HG03432 (cell line): ENCODE data around the gene CD300LD.
"Not testable (repeated sequence)": the region's sequence is repeated elsewhere in the genome, so short reads cannot be mapped to it uniquely, and the experiment has no call there.

Experiments
- ATAC-seq: cut with Tn5 transposase; IDR thresholded peaks from one replicate; pipeline ENCODE4 v1.9.1; 2021; ENCODE audit warnings: mild to moderate bottlenecking, moderate library complexity; ENCODE audit not compliant: unreplicated experiment

Gene CD300LD

DNA sequence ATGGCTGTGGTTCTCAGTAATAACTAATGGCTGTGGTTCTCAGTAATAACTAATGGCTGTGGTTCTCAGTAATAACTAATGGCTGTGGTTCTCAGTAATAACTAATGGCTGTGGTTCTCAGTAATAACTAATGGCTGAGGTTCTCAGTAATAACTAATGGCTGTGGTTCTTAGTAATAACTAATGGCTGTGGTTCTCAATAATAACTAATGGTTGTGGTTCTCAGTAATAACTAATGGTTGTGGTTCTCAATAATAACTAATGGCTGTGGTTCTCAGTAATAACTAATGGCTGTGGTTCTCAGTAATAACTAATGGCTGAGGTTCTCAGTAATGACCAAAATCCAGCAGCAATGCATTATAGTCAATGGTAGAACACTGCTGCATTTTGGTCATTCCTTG lies 18.4 kb downstream of the CD300LD start:
- ATAC-seq, result not testable (repeated sequence)

DNA sequence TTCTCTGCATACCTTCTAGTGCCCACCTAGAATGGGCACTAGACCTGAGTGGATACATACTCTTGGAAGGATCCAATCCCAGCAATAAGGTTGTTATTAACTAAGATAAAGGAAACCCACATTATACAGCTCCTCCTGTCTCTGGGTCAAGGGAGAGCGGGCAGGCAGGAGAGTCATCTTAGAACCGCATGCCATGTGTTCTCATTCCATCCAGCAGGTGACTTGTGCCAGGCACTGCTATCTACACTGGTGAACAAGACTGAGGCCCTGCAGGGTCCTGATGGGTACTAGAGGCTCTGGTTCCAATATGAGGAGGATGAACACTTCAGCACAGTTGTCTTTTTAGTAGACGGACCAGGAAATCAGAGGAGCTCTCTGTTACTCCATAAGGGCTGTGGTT lies 18.9 kb downstream of the CD300LD start:
- no peak for ATAC-seq

DNA sequence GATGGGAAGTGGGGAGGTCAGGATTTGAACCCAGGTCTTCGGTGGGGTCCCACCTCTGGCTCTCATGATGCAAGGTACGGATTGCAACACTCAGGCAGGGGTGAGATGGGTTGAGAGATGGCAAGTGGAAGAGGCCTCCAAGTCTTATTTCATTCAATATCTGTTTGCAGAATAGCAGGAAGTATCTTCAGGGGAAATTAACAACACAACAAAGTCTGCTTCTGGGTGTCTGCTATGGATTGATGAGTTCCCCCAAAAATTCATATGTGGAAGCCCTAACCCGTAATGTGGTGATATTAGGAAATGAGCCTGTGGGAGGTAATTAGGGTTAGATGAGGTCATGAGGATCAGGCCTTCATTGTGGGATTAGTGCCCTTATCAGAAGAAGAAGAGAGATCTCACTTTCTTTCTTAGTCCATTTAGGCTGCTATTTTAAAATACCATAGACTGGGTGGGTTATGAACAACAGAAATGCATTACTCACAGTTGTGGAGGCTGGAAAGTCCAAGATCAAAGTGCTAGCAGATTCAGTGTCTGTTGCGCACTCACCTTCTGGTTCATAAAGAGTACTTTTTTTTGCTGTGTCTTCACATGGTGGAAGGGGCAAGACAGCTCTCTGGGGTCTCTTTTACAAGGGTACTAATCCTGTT lies 20.3 kb downstream of the CD300LD start:
- no peak for ATAC-seq

DNA sequence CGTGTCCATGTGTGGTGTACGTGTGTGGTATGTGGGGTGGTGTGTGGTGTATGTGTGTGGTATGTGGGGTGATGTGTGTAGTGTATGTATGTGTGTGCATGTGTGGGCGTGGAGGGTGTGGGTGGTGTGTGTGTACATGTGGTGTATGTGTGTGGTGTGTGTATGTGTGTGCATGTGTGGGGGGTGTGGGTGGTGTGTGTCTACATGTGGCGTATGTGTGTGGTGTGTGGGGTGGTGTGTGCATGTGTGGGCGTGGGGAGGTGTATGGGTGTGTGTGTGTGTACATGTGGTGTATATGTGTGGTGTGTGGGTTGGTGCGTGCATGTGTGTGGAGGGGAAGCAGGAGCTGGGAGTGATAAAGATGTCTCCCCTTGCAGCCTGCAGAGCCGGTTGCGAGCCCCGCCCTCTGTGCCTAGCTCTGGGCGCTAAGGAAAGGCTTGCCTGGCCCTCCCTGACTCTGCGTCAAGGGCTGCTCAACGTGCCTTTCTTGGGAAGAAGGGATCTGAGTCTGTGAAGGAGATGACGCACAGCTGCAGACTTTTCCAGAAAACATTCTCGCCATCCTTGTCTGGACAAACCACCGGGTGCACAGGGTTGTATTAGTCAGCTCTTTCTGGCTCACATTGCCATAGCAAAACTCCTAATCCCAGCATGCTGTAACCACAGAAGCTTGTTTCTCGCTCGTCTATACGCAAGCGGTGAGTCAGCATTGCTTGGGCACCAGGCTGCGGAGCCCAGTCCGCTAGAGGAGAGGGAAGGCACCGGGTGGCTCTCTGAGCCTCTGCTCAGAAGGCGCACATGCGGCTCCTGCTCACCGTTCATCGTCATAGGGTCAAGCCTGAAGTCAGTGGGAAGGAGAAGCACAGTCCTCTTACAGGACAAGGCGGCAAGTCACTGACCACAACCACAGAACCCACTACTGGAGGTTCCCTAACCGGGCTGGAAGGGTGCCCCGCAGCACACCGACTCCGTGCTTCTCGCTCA lies 22.8 kb downstream of the CD300LD start:
- ATAC-seq, result no peak

DNA sequence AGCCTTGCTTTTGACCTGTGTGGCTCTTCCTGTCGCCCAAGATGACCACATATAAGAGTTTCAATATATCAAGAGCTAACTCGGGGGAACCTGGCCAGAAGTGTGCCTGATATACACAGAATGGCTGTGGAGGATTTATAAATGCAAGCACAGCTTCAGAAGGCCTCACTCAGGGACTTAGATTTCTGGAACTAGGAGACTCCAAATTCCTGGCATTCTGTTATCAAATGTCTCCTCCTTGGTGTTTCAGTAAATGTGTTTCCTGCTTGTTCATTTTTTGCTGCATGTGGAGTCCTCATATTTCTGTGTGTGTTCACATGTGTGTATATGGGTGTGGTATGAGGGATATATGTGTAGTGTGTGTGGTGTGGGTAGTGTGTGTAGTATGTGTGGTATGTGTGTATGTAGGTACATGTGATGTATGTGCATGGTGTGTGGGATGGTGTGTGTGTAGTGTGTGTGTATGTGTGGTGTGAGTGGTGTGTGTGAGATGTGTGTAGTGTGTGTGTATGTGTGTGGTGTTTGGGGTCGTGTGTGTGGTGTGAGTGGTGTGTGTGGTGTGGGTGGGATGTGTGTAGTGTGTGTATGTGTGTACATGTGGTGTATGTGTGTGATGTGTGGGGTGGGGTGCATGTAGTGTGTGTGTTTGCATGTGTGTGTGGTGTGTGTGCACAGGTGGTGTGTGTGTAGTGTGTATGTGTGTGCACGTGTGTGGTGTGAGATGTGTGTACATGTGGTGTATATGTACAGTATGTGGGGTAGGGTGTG lies 23.8 kb downstream of the CD300LD start:
- ATAC-seq, result no peak

DNA sequence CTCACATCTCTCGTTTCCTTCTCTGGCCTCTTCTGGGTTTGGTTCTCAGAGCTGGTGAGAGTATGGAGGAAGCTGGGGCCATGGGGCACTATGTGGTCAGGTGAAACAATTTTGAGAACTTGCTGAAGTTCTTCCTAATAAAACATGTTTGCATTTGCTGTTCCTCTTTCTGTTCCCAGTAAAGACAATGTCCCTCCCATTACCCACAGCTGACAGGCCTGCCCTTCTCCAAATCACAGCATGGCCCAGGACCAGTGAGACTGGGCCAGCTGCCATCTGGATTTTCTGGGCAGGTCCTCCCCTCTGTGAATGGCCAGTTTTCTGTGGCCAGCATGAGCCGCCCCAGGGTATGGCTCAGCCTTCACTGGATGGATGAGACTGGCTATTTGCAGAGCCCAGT lies 24.7 kb downstream of the CD300LD start, which contains the start of gene CD300H:
Gene CD300H (minus strand): TSS at position 113 of the 400 bp plus-strand sequence.
- no peak for ATAC-seq

DNA sequence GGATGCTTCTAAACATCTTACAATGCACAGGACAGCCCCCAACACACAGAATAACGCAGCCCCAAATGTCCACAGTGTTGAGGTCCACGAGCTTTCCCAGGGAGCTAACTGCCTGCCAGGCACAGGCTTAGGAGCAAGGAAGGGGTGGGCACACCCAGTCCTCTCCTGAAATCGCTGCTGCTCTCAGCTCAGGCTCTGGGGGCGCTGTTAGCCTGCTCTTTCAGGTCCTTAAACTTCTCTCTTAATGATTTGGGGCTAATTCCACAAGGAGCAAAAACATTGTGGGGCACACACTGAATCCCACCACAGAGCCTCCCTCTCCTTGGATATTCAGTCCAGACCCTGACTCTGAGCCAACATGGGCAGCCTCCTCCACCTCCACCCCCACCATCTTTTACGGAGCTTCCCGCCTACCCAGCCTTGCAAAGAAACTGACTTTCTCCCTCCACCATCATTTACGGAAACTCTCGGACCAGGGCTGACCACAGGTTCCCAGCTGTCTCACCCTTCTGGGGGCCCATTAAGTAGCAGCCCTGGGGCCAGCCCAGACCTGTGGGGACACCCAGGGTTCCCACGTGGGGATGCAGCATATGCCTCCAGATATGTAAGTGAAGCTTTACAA lies 25.8 kb downstream of the CD300LD start:
- ATAC-seq, result no peak

DNA sequence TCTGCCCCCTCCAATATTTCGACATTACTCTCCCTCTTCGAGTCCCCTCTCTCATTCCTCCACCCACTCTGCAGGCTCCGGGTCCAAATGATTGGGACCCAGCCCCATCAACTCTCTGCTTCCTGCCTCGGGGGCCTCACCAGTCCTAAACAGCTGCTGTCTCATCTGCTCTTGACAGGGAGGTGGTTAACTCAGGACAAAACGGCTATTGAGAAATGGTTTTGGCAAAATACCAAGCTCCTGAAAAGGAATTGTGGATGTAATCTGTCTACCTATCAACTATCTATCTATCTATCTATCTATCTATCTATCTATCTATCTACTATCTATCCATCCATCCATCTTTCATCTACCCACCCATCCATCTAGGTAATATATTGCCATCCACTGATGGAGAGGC lies 27.0 kb downstream of the CD300LD start:
- no peak for ATAC-seq

DNA sequence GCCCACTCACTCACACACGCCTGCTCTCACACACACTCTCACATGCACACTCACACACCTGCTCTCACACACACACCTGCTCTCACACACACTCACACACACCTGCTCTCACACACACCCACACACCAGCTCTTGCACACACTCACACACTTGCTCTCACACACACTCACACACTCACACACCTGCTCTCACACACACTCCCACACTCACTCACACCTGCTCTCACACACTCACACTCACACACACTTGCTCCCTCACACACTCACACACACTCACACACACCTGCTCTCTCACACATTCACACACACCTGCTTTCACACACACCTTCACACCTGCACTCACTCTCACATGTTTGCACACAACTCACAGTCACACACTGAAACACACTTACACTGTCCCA lies 28.7 kb downstream of the CD300LD start:
- no peak for ATAC-seq

DNA sequence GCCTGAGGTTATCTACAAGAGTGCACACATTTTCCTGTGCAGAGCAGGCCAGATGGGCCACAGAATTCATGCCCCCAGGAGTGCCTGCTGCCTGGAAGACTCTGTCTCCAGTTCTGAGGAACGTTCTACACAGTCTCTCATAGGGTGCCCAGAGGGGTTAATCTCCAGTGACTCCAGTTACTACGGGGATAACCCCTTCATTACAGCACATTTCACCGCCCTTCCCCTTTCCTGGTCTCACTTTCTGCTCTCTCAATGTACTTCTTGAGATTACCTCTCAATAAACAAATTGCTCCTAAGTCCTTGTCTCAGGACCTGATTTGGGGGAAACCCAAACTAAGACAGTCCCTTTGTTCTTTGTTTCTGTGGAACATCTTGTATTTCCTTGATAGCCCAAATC lies 30.5 kb downstream of the CD300LD start:
- ATAC-seq, result no peak

DNA sequence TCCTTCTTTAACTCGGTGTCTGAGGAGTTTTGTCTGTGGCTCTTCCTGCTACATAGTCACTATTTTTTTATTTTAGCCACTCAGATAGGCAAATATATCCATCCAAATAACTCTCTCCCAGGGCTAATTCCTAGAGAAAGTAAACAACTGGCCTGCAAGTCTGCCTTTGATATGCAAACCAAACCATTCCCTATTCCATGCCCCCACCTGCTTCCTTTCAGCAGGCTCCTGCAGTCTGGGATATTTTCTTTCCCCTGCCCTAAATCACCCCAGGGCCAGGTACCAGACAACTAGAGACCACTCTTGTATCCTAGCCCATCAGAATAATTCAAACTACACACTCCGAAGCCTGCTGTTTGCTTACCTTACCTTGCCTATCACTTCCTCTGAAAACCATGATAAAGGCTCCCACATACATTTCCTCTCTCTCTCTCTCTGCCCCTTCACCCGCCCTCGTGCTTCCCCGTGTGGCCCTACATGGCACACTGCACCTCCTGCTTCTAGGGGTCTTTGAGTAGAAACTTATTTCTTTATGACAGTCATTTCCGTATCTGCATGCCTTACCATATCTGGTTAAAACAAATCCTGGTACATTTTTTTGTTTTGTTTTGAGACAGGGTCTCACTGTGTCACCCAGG lies 33.1 kb downstream of the CD300LD start:
- ATAC-seq, result no peak

DNA sequence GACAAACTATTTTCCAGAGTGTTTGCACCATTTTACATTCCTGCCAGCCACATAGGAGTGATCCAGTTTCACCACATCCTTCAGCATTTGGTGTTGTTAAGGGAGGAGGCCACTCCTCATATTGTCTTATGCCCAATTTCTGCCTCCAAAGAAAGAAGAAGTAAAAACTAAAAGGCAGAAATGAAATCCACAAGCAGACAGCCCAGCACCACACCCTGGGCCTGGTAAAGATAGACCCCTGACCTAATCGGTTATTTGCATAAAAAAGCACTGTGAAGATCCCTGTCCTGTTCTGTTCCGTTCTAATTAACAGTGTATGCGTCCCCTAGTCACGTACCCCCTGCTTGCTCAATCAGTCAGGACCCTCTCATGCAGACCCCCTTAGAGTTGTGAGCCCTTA lies 33.7 kb downstream of the CD300LD start:
- ATAC-seq, result not testable (repeated sequence)

DNA sequence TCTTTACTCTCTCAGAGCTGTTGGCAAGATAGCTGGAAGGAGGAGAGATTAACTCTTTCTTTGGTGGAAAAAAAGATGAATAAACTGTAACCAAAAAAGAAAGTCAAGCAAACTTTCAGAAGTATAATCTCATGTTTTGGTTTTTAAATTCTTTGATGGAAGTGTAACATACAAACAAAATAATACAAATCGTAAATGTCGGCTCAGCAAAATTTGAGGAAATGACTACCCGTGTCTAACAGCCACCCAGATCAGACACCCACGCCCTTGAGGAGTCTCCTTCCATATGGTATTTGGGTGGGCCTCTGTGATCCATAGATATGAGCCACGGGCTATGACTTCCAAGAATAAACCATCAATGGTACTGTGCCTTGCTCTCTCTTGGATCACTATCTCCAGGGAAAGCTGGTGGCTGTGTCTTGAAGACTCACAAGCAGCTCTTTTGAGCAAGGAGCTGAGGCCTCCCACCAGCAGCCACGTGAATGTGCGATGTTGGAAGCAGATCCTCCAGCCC lies 36.6 kb downstream of the CD300LD start:
- ATAC-seq, result no peak

DNA sequence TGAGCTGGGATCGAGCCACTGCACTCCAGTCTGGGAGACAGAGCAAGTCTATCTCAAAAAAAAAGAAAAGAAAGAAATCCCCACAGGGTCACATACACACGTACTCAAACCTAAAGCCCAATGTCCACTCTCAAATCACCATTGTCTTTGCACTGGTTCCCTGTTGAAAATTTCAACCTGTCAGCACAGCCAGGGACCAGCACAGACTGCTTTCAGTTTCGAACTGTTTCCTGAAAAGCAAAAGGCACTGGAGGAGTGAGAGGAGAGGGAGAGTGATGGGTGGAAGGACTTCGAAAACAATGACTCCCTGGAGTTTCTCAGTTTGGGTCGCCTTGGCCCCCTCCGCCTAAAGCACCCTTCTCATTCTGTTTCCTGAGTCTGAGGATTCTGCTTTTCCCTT lies 37.2 kb downstream of the CD300LD start:
- no peak for ATAC-seq

DNA sequence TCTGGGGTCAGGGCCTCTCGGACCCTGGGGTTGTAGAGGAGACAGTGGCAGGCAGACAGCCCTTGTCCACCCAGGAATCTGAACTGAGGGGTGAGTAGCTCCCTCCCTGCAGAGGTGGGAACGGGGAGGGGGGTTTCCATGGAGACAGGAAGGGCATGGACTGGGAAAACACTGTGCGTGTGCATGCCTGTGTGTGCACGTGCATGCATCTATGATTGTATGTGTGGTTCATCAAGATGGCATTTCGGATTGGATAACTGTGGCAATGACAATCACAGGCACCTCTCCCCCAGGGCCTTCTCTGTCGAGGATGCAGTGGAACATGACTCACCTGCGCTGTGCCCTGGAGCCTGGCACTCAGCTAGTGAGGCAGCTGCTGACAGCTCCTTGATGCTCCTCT lies 40.0 kb downstream of the CD300LD start:
- no peak for ATAC-seq

DNA sequence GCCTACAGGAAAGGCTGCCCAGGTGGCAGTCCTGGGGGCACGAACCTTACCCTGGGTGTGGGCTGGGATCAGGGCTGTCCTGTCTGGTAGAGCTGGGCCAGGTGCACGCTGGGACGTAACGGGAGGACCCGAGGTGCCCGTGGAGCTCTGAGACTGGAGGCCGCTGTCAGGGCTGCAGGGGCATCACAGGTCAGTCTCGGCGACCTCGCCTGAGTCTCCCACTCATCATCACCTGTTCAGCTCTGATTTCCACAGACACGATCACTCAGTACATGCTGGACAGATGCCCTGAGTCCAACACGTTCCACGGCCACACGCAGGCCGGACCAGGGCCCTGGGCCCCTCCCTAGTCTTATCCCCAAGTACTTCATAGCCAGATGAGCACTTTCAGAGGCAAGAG lies 41.5 kb downstream of the CD300LD start:
- ATAC-seq, result no peak

DNA sequence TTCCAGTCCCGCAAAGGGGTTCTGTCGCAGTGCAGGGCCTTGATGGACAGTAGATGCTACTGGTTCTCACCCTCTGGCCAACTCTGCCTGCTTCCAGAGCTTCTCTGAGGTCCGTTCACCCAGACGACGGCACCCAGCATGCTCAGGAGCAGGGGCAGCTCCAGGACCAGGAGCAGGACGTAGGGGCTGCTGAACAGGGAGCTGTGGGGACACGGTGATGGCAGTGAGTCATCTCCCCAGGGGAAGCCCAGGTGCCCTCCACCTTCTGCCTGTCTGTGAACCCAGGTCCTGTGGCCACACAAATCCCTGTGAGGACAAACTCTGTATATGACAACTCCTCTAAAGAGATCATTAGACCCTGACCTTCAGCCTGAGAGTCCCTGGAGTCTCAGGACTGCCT lies 42.7 kb downstream of the CD300LD start:
- no peak for ATAC-seq

DNA sequence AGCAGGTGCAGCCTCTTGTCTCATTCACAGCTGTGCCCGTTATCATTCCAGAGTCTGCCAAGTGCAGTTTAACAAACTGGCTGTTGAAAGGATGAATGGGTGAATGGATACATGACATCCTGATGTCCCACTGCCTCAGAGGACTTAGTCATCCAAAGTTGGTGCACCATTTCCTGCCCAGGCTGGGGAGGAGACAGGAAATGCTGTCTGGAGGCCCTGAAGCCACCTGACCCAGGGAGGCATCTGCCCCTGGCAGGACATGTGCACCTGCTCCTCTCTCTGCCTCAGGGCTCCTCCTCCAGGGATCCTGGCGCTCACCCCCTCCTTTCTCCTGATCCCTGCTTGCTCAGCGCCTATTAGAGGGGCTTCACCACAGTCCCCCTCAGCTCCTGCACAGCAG lies 44.3 kb downstream of the CD300LD start:
- no peak for ATAC-seq

DNA sequence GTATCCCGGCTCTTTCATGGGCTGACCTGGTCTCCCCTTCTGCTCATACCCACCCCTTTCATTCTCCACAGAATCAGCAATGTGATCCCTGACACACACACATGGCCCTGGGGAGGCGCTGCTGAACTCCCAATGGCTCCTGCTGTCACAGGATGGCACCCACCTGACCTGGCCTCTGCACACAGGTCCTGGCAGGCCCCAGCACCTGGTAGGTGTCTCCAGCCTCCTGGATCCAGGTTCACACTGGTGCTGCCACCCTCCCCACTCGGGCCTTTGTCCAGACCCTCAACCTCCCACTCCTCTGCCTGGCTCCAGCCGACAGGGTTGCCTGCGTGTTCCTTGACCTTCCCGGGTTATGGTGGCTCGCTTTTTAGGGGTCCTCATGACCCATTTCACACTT lies 44.8 kb downstream of the CD300LD start:
- ATAC-seq, result no peak

DNA sequence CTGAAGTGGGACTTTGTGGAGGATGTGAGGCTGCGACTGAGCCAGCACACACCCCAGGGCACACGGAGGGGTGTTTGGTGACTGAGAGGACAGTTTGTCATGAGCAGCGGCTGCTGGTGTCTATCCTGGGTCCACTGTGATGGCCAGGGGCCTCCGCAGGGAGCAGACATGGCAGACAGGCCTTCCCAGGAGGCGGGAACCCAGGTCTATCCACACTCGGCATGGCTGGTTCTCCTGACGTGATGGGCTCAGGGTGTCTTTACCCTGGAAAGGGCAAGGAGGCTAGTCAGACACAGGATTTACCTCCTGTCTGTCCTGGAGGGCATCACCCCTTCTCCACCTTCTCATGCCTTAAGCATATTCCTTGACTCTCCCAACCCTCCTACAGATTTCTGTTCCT lies 45.5 kb downstream of the CD300LD start:
- ATAC-seq, result no peak
